ENCODE results near the gene GIMD1. TPM values are rescaled to one million over a fixed set of nuclear protein-coding genes. Genes with fewer than 3 reads are reported as not detected.

The GIMD1 gene
- polyA plus RNA-seq, 1 of the 3 experiments (the other 2 are of a cell fraction) = not detected

DNA sequence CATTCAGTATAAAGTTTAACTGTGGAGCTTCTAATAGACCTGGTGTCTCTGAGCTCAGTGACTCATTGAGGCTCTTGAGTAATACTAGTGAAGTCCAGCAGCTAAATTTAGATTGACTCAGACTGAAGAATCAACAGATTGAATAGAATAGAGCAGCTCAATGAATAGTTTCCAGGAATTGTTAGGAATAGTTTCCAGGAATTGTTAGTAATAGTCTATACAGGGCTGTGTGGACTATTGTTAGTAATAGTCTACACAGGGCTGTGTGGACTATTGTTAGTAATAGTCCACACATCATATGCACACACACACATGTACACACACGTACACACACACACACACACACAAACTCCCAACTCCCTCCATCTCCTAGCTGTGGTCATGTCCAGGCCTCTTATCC, 3.0 kb downstream of the GIMD1 start:
- CTCF ChIA-PET = interaction anchor here (0.7 kb wide), 1 partner anchor 138 kb away, joined by 3 read pairs; no protein-coding TSS in a partner anchor
- Histone ChIP-seq H2AFZ (ENCODE audit: low read depth) (no peak overlapping the region; the same call in 1 of the 2 replicates), H3K4me1 (ENCODE audit: control insufficient read depth in 1 of 2, insufficient read depth in 2 of 2, low read depth in 1 of 2, low read length in 1 of 2) (peaks cover 0 to 9% of the 10 kb centered on the region in 2 experiments; a peak in 2 of 4 replicates), H3K4me3 (ENCODE audit: low read depth in 2 of 2, low read length in 1 of 2) (no peak overlapping the region), H3K27ac (ENCODE audit: low read depth in 2 of 2, low read length in 1 of 2) (peak overlapping the region; percentile 55 to 60; a peak in 3 of 4 replicates), H3F3A (replicated peaks; ENCODE audit: insufficient read depth) (peaks cover 20% of the 10 kb centered on the region), H3K79me2 (ENCODE audit: insufficient read depth) (no peaks in the 10 kb centered on the region), H3K9ac (peak overlapping the region; percentile 0; the same call in 1 of the 2 replicates), H4K20me1 (ENCODE audit: insufficient read depth) (no peaks in the 10 kb centered on the region), H3K9me3 (no peaks in the 10 kb centered on the region), H3K36me3 (replicated peaks in 1 of 2; ENCODE audit: control insufficient read depth in 1 of 2, insufficient read depth in 2 of 2, low read length in 1 of 2) (no peaks in the 10 kb centered on the region), H3K9me2 (no peaks in the 10 kb centered on the region), H3K4me2 (0 out of 2 replicates have a peak overlapping the region, but pooled peaks have one; percentile 17), H3K27me3 (ENCODE audit: insufficient read depth) (no peaks in the 10 kb centered on the region)
- DNase-seq = no peak
- POLR2A ChIA-PET = no interaction called here
- no peak for TF ChIP-seq RCOR1 (IDR thresholded peaks at IDR 0.05; ENCODE audit: low read length)
- peak; percentile 76 for TF ChIP-seq JUND (IDR thresholded peaks at IDR 0.05)
- TF ChIP-seq RXRA (IDR thresholded peaks at IDR 0.05; ENCODE audit: borderline replicate concordance, low read depth) = peak; percentile 30; the same call in 1 of the 2 replicates
- TF ChIP-seq SIN3A (IDR thresholded peaks at IDR 0.05; ENCODE audit: borderline replicate concordance, low read depth, low read length) = no peak
- TF ChIP-seq FOSL2 (IDR thresholded peaks at IDR 0.05; ENCODE audit: borderline replicate concordance, low read depth) = peak; percentile 89
- peak; percentile 96 for TF ChIP-seq MEF2A (IDR thresholded peaks at IDR 0.05; ENCODE audit: borderline replicate concordance, low read depth)
- TF ChIP-seq, protein P1, sequence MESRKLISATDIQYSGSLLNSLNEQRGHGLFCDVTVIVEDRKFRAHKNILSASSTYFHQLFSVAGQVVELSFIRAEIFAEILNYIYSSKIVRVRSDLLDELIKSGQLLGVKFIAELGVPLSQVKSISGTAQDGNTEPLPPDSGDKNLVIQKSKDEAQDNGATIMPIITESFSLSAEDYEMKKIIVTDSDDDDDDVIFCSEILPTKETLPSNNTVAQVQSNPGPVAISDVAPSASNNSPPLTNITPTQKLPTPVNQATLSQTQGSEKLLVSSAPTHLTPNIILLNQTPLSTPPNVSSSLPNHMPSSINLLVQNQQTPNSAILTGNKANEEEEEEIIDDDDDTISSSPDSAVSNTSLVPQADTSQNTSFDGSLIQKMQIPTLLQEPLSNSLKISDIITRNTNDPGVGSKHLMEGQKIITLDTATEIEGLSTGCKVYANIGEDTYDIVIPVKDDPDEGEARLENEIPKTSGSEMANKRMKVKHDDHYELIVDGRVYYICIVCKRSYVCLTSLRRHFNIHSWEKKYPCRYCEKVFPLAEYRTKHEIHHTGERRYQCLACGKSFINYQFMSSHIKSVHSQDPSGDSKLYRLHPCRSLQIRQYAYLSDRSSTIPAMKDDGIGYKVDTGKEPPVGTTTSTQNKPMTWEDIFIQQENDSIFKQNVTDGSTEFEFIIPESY (IDR thresholded peaks at IDR 0.05; ENCODE audit: borderline replicate concordance, low read depth) = 0 out of 2 replicates have a peak, but pooled peaks have one; percentile 18
- TF ChIP-seq PBX3 (IDR thresholded peaks at IDR 0.05) = peak; percentile 54
- peak in 1 of 2 experiments; percentile 56; a peak in 1 of 4 replicates for TF ChIP-seq EP300 (IDR thresholded peaks at IDR 0.05; ENCODE audit: borderline replicate concordance in 1 of 2, low read depth in 1 of 2, low read length in 1 of 2)
- TF ChIP-seq FOXM1 (IDR thresholded peaks at IDR 0.05; ENCODE audit: low read depth) = no peak
- TF ChIP-seq TCF12 (IDR thresholded peaks at IDR 0.05) = peak; percentile 58
- WGBS (ENCODE audit: low lambda C conversion rate) = 30% methylated on average over 1 of the region's 1 CpG

DNA sequence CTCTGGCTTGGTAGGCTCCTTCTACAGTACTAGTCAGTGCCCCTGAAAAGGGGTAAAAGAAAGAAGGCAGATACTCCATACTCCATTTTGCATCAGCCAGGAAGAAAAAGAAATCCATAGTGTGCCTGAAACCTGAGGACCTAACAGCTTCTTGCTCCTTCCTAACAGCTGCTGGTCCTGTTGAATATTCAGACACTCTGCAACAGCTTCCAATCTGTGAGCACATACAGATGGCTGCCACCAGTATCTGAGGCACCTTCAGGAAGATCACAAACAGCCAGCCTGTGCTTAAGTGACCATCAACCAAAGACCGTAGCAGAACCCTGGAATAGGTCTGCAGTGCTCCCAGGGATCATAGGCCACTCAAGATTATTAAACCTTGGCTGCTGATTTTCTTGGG, 4.3 kb downstream of the GIMD1 start:
- H3K4me2 ChIP-seq = no peak overlapping the region
- no peaks in the 10 kb centered on the region for H4K20me1 ChIP-seq (ENCODE audit: insufficient read depth)
- peak overlapping the region; percentile 20; the same call in 1 of the 2 replicates for H2AFZ ChIP-seq (ENCODE audit: low read depth)
- no peak for DNase-seq
- no peaks in the 10 kb centered on the region for H3K27me3 ChIP-seq (ENCODE audit: insufficient read depth)
- no peaks in the 10 kb centered on the region for H3K9me3 ChIP-seq
- 100% methylated on average over 1 of the region's 1 CpG for WGBS (ENCODE audit: low lambda C conversion rate)
- CTCF ChIA-PET = no interaction called here
- peaks cover 0 to 9% of the 10 kb centered on the region in 2 experiments; a peak in 2 of 4 replicates for H3K4me1 ChIP-seq (ENCODE audit: control insufficient read depth in 1 of 2, insufficient read depth in 2 of 2, low read depth in 1 of 2, low read length in 1 of 2)
- no peak overlapping the region for H3K9ac ChIP-seq
- H3K9me2 ChIP-seq = no peaks in the 10 kb centered on the region
- no peak overlapping the region for H3K4me3 ChIP-seq (ENCODE audit: low read depth in 2 of 2, low read length in 1 of 2)
- H3K27ac ChIP-seq (ENCODE audit: low read depth in 2 of 2, low read length in 1 of 2) = no peak overlapping the region; a peak in 1 of 4 replicates
- H3K36me3 ChIP-seq (replicated peaks in 1 of 2; ENCODE audit: control insufficient read depth in 1 of 2, insufficient read depth in 2 of 2, low read length in 1 of 2) = no peaks in the 10 kb centered on the region
- no peaks in the 10 kb centered on the region for H3K79me2 ChIP-seq (ENCODE audit: insufficient read depth)
- peaks cover 17% of the 10 kb centered on the region for H3F3A ChIP-seq (replicated peaks; ENCODE audit: insufficient read depth)
- POLR2A ChIA-PET = no interaction called here
- TF ChIP-seq ELF1 (IDR thresholded peaks at IDR 0.05) (no peak), MEF2A (IDR thresholded peaks at IDR 0.05; ENCODE audit: borderline replicate concordance, low read depth) (no peak), PBX3 (IDR thresholded peaks at IDR 0.05) (no peak), TEAD4 (IDR thresholded peaks at IDR 0.05; ENCODE audit: borderline replicate concordance, insufficient read depth) (no peak), RCOR1 (IDR thresholded peaks at IDR 0.05; ENCODE audit: low read length) (no peak), FOXJ3 (CRISPR knock-in tag; IDR thresholded peaks at IDR 0.05) (no peak), NRF1 (IDR thresholded peaks at IDR 0.05; ENCODE audit: low read depth, low read length) (no peak), JUND (IDR thresholded peaks at IDR 0.05) (no peak), RFX5 (IDR thresholded peaks at IDR 0.05; ENCODE audit: low read length) (no peak), EZH2phosphoT487 (IDR thresholded peaks at IDR 0.05; ENCODE audit: borderline replicate concordance, low read depth) (no peak), TCF12 (IDR thresholded peaks at IDR 0.05) (no peak), YY1 (IDR thresholded peaks at IDR 0.05; ENCODE audit: low read depth) (no peak), GATA2 (CRISPR knock-in tag; IDR thresholded peaks at IDR 0.05) (no peak), REST (IDR thresholded peaks at IDR 0.05; ENCODE audit: low read depth, low read length) (no peak), RXRA (IDR thresholded peaks at IDR 0.05; ENCODE audit: borderline replicate concordance, low read depth) (no peak)

Data from SK-N-SH (cell line).